HEK293T (cell line): ENCODE data around the gene DYNC1I1.

Experiments
- ELF4 ChIP-seq: fragments of 450-650 bp; IDR thresholded peaks from 2 replicates; pipeline ENCODE4 v1.6.1; 2017; ENCODE audit warnings: antibody characterized with exemption
- FOXA1 ChIP-seq: fragments of 450-650 bp; IDR thresholded peaks from 2 replicates; pipeline ENCODE4 v1.6.1; 2016; ENCODE audit warnings: mild to moderate bottlenecking
- HDGF ChIP-seq: fragments of 450-650 bp; IDR thresholded peaks from 2 replicates; pipeline ENCODE4 v1.6.1; 2017; ENCODE audit warnings: antibody characterized with exemption, borderline replicate concordance
- L3MBTL2 ChIP-seq: fragments of 450-650 bp; conservative IDR thresholded peaks from 2 replicates; pipeline ENCODE4 v1.6.1; 2016; ENCODE audit warnings: mild to moderate bottlenecking
- LEF1 ChIP-seq: fragments of 450-650 bp; IDR thresholded peaks from 2 replicates; pipeline ENCODE4 v1.6.1; 2017; ENCODE audit warnings: mild to moderate bottlenecking, borderline replicate concordance
- SP1 ChIP-seq: fragments of 450-650 bp; IDR thresholded peaks from 2 replicates; pipeline ENCODE4 v1.6.1; 2017
- ZNF384 ChIP-seq: fragments of 450-650 bp; IDR thresholded peaks from 2 replicates; pipeline ENCODE4 v1.6.1; 2016

DNA sequence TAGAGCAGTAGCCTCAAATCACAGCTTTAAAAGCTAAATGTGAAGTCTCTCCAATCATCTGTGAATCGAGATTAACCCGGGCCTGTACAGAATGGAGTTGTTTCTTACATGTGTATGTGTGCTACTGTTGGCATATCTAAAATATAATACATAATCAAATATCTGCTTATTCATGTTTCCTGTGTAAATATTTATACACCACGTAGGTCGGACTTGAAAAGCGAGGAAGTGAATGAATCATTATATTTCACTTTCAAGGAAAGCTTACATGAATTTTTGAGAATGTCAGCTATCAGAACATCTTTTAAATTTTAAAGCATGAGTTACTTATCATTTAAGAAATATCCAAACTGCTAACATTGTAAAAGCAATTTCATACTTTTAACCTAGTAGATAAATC, 316.2 kb downstream of the DYNC1I1 start:
- no peak for TF ChIP-seq HDGF
- no peak for TF ChIP-seq FOXA1
- no peak for TF ChIP-seq L3MBTL2
- TF ChIP-seq ZNF384, result no peak
- no peak for TF ChIP-seq SP1
- TF ChIP-seq LEF1, result no peak
- TF ChIP-seq ELF4, result no peak
